Measurements from ENCODE around the gene ESYT2.
"Not testable (repeated sequence)": the region's sequence is repeated elsewhere in the genome, so short reads cannot be mapped to it uniquely, and the experiment has no call there.

ESYT2 gene, protein sequence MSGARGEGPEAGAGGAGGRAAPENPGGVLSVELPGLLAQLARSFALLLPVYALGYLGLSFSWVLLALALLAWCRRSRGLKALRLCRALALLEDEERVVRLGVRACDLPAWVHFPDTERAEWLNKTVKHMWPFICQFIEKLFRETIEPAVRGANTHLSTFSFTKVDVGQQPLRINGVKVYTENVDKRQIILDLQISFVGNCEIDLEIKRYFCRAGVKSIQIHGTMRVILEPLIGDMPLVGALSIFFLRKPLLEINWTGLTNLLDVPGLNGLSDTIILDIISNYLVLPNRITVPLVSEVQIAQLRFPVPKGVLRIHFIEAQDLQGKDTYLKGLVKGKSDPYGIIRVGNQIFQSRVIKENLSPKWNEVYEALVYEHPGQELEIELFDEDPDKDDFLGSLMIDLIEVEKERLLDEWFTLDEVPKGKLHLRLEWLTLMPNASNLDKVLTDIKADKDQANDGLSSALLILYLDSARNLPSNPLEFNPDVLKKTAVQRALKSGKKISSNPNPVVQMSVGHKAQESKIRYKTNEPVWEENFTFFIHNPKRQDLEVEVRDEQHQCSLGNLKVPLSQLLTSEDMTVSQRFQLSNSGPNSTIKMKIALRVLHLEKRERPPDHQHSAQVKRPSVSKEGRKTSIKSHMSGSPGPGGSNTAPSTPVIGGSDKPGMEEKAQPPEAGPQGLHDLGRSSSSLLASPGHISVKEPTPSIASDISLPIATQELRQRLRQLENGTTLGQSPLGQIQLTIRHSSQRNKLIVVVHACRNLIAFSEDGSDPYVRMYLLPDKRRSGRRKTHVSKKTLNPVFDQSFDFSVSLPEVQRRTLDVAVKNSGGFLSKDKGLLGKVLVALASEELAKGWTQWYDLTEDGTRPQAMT

GRCh38 chr7:158829342-158830210 is at the start of gene ESYT2:
ESYT2 (minus strand) TSS chr7:158829509; CDS start chr7:158829418, 91 bp downstream.
- peak; percentile 99 for DNase-seq (ENCODE audit: low read depth)

GRCh38 chr7:158878151-158879079 is 49.1 kb upstream of the ESYT2 start:
- not testable (repeated sequence) for DNase-seq (ENCODE audit: low read depth)

DNA sequence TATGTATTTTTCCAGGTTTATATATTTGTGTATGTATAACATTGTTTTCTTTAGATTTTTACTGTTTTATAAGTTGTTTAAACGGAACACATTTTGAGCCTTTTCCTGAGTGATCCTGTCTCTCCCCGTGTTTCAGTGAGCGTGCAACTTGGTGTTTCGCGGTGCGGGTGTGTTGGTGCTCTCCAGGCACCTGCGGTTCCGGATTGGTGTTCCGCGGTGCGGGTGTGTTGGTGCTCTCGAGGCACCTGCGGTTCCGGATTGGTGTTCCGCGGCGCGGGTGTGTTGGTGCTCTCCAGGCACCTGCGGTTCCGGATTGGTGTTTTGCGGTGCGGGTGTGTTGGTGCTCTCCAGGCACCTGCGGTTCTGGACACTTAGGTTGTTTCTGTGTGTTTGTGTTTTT is 47.7 kb upstream of the ESYT2 start:
- no peak for DNase-seq (ENCODE audit: low read depth)

GRCh38 chr7:158869876-158870275 is 40.6 kb upstream of the ESYT2 start:
- no peak for DNase-seq (ENCODE audit: low read depth)

- no peak for DNase-seq (ENCODE audit: low read depth)
Measured at GRCh38 chr7:158868764-158869410, 39.6 kb upstream of the ESYT2 start.

- DNase-seq (ENCODE audit: low read depth), result no peak
Measured at GRCh38 chr7:158867214-158867984, 38.1 kb upstream of the ESYT2 start.

DNA sequence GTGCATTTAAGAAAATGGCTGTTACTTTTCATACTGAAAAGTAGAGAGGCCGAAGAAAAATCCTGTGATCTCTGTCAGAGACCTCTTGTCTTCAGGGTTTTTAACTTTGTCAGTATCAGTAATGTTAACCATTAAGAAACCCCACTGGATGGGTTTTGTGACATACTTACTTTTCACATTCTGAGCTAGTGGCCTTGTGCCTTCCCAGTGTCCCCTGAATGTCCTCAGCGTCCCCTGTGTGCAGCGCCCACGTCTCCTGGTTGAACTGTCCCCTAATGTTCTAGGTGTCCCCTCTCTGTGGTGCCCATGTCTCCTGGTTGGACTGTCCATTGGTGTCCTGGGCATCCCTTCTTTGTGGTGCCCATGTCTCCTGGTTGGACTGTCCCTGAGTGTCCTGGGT is 36.7 kb upstream of the ESYT2 start:
- DNase-seq (ENCODE audit: low read depth), result no peak

- DNase-seq (ENCODE audit: low read depth), result no peak
Measured at GRCh38 chr7:158865462-158865922, 36.2 kb upstream of the ESYT2 start.

DNA sequence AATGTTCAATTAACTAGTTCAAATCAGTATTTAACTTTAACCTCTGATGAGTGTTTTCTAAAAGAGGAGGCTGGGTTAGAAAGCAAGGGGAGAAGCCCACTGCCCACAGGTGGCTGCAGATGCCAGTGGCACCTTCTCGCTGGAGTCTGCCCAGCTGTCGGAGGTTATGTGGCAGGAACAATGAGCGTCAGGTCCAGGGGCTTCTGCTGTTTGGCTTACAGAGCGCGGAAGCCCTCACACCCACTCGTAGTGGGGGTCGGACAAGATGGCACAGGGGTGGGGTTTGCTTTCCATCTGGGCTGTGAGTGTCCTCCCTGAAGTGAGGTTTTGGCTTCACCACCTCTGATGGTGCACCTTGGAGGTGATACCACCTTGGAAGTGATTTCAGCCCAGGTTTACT is 35.5 kb upstream of the ESYT2 start:
- DNase-seq (ENCODE audit: low read depth), result no peak

DNA sequence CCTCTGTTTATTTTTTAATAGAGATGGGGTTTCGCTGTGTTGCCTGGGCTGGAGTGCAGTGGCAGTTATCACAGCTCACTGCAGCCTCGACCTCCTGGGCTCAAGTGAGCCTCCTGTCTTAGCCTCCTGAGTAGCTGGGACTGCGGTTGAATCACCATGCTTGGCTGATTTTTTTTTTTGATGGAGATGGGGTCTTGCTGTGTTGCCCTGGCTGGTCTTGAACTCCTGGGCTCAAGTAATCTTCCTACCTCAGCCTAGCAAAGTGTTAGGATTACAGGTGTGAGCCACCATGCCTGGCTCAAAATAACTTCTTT is 35.2 kb upstream of the ESYT2 start:
- no peak for DNase-seq (ENCODE audit: low read depth)

GRCh38 chr7:158863611-158864506 is 34.5 kb upstream of the ESYT2 start:
- DNase-seq (ENCODE audit: low read depth), result no peak

DNA sequence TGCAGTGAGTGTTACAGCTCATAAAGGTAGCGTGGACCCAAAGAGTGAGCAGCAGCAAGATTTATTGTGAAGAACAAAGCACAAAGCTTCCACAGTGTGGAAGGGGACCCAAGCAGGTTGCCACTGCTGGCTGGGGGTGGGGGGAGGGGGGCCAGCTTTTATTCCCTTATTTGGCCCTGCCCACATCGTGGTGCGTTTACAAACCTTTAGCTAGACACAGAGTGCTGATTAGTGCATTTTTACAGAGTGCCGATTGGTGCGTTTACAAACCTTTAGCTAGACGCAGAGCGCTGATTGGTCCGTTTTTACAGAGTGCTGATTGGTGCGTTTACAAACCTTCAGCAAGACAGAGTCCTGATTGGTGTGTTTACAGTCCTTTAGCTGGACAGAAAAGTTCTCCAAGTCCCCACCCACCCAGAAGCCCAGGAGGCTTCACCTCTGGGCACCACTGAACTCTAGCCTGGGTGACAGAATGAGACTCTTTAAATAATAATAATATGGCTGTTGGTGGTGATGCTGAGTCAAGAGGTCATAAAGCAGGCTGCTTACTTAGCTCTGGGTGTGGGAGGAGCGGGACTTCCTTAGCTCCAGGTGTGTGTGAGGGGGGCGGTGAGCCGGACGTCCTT is 33.8 kb upstream of the ESYT2 start:
- not testable (repeated sequence) for DNase-seq (ENCODE audit: low read depth)

- no peak for DNase-seq (ENCODE audit: low read depth)
Measured at GRCh38 chr7:158861936-158862704, 32.8 kb upstream of the ESYT2 start.

DNA sequence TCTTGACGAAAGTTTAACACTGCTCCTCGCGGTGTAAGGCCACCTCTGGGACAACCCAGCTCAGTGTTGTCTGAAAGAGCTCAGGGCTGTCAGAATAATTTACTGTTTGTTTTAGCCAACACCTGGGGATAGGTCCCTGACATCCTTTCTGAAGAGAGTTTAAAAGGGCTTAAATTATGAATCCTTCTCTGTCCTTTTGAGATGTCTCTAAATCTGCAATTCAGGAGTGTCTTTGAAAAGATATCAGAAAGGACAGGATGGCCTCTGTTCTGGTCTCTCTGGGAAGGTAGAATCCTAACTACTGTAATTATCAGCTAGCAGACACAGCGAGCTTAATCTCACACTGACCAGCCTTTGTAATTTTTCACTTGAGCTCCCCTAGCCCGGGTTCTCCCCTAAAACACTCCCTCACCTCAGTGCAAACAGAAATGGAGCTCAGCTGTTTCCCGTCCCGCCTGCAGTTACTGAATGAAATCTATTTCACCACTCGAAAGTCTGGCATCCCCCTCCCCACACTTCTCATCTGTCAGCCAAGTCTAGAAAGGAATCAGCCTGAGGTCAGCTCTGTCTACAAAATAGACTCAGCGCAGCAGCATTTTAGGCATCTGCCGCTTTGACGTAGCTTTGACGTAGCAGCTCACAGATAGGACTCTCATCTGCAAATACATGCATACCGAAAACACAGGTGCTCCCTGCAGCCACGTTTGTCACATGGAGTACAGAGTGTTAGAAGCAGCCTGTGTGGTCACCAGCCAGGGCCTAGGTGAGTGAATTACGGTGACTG is 31.9 kb upstream of the ESYT2 start:
- no peak for DNase-seq (ENCODE audit: low read depth)

DNA sequence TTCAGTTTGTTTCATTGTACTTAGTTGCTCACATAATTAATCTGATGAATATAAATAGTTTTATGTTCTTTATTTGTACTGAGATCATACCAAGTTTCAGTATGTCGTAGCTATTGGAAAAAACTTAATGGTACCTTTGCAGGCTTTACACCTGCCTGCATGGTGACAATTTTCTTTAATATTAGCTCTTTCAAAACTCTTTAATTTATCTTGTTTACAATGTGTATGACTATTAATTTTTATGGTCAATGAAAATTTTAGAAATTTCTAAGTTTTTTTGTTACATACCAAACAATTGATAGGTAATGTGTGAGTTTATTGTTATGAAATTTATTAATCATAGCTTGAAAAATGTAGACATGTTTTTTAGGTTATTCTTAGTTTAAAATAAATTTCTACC is 31.1 kb upstream of the ESYT2 start:
- no peak for DNase-seq (ENCODE audit: low read depth)
